HepG2 (cell line): ENCODE measurements around the gene DNAJB12. TPM values are rescaled to one million over a fixed set of nuclear protein-coding genes. Genes with fewer than 3 reads are reported as not detected.

Source experiments
- ATAD3A ChIP-seq: sonication (generic); formaldehyde crosslinking; IDR thresholded peaks from 2 replicates; pipeline ENCODE4 v1.4.0; 2020; ENCODE audit warnings: missing genetic modification reagents
- BRD4 ChIP-seq: sonication (generic); formaldehyde crosslinking; IDR thresholded peaks from 2 replicates; pipeline ENCODE4 v1.4.0; 2020; ENCODE audit warnings: missing genetic modification reagents
- DRAP1 ChIP-seq: IDR thresholded peaks from 2 replicates; pipeline ENCODE4 v1.6.1; 2016; ENCODE audit warnings: missing genetic modification reagents, missing compliant biosample characterization
- ELF1 ChIP-seq: sonication (generic); formaldehyde crosslinking; IDR thresholded peaks from 2 replicates; pipeline ENCODE4 v1.4.0; 2020; ENCODE audit warnings: missing genetic modification reagents
- FOXO1 ChIP-seq: sonication (generic); formaldehyde crosslinking; IDR thresholded peaks from 2 replicates; pipeline ENCODE4 v1.4.0; 2020; ENCODE audit warnings: missing genetic modification reagents
- KLF15 ChIP-seq: sonication (generic); formaldehyde crosslinking; IDR thresholded peaks from 2 replicates; pipeline ENCODE4 v1.8.1; 2023; ENCODE audit warnings: borderline replicate concordance, mild to moderate bottlenecking, inconsistent platforms, missing genetic modification reagents, mixed read lengths
- KLF9 ChIP-seq: IDR thresholded peaks from 2 replicates; pipeline ENCODE4 v1.6.1; 2016; ENCODE audit warnings: low read depth
- MEIS2 ChIP-seq: sonication (generic); formaldehyde crosslinking; IDR thresholded peaks from 2 replicates; pipeline ENCODE4 v1.9.0; 2021; ENCODE audit warnings: mild to moderate bottlenecking, missing genetic modification reagents
- MLXIP ChIP-seq: sonication (generic); formaldehyde crosslinking; IDR thresholded peaks from 2 replicates; pipeline ENCODE4 v1.9.0; 2021; ENCODE audit warnings: missing genetic modification reagents, borderline replicate concordance
- NR2F6 ChIP-seq, 2 experiments: IDR thresholded peaks; 2 replicates each; pipeline ENCODE4 v1.6.1; 2016; ENCODE audit warnings: antibody characterized with exemption in 1 of 2, mild to moderate bottlenecking in 1 of 2
- PHF8 ChIP-seq: sonication (generic); formaldehyde crosslinking; IDR thresholded peaks from 2 replicates; pipeline ENCODE4 v1.5.0; 2020; ENCODE audit warnings: missing genetic modification reagents
- PITX1 ChIP-seq: sonication (generic); formaldehyde crosslinking; IDR thresholded peaks from 2 replicates; pipeline ENCODE4 v1.5.1; 2020; ENCODE audit warnings: mild to moderate bottlenecking, missing genetic modification reagents
- RELA ChIP-seq: sonication (generic); formaldehyde crosslinking; IDR thresholded peaks from 2 replicates; pipeline ENCODE4 v1.4.0; 2020; ENCODE audit warnings: missing genetic modification reagents
- RFX1 ChIP-seq: fragments of 450-650 bp; IDR thresholded peaks from 2 replicates; pipeline ENCODE4 v1.6.1; 2017
- RXRA ChIP-seq: sonication (generic); formaldehyde crosslinking; IDR thresholded peaks from 2 replicates; pipeline ENCODE4 v1.5.1; 2020; ENCODE audit warnings: missing genetic modification reagents
- SOX13 ChIP-seq, 3 experiments: fragments of 450-650 bp in 1 of 3; sonication (generic) in 1 of 3; formaldehyde crosslinking in 1 of 3; IDR thresholded peaks in 2 of 3; conservative IDR thresholded peaks in 1 of 3; 2 replicates each; pipeline versions ENCODE4 v1.5.0 to v1.6.1; 2016 to 2020; ENCODE audit warnings: antibody characterized with exemption in 1 of 3, mild to moderate bottlenecking in 1 of 3, missing compliant biosample characterization in 1 of 3, missing genetic modification reagents in 1 of 3, moderate library complexity in 1 of 3
- SSRP1 ChIP-seq: IDR thresholded peaks from 2 replicates; pipeline ENCODE4 v1.6.1; 2016; ENCODE audit warnings: control low read depth
- TMF1 ChIP-seq: sonication (generic); formaldehyde crosslinking; IDR thresholded peaks from 2 replicates; pipeline ENCODE4 v1.8.1; 2022; ENCODE audit warnings: low read depth, missing genetic modification reagents
- TOPORS ChIP-seq: sonication (generic); formaldehyde crosslinking; IDR thresholded peaks from 2 replicates; pipeline ENCODE4 v1.8.0; 2023; ENCODE audit warnings: mild to moderate bottlenecking, missing genetic modification reagents
- ZBTB1 ChIP-seq: sonication (generic); formaldehyde crosslinking; IDR thresholded peaks from 2 replicates; pipeline ENCODE4 v1.4.0; 2020; ENCODE audit warnings: missing genetic modification reagents, borderline replicate concordance
- ZFX ChIP-seq: sonication (generic); formaldehyde crosslinking; IDR thresholded peaks from 2 replicates; pipeline ENCODE4 v1.4.0; 2020; ENCODE audit warnings: mild to moderate bottlenecking, low read depth, missing genetic modification reagents, moderate library complexity
- ZNF12 ChIP-seq: sonication (generic); formaldehyde crosslinking; IDR thresholded peaks from 2 replicates; pipeline ENCODE4 v1.5.0; 2020; ENCODE audit warnings: missing genetic modification reagents
- ZNF205 ChIP-seq: IDR thresholded peaks from 2 replicates; pipeline ENCODE4 v1.6.1; 2018; ENCODE audit warnings: missing biosample characterization, missing genetic modification reagents
- ZNF225 ChIP-seq: sonication (generic); formaldehyde crosslinking; IDR thresholded peaks from 2 replicates; pipeline ENCODE4 v1.4.0; 2020; ENCODE audit warnings: mild to moderate bottlenecking, missing genetic modification reagents
- ZNF746 ChIP-seq: sonication (generic); formaldehyde crosslinking; IDR thresholded peaks from 2 replicates; pipeline ENCODE4 v1.8.0; 2022; ENCODE audit warnings: mild to moderate bottlenecking, missing genetic modification reagents
- ZSCAN31 ChIP-seq: sonication (generic); formaldehyde crosslinking; IDR thresholded peaks from 2 replicates; pipeline ENCODE4 v1.5.0; 2020; ENCODE audit warnings: low read depth, mild to moderate bottlenecking, missing genetic modification reagents
- polyA plus RNA-seq, 8 experiments: library from polyadenylated mRNA; depleted of rRNA in 3 of 8; stranded (reverse) in 7 of 8; unstranded in 1 of 8; fragments of >200 nt; fragmentation: Illumina TruSeq in 4 of 8; extraction: Trizol in 4 of 8; gene quantifications; 2 replicates each; pipeline versions ENCODE4 v1.2.1 to v1.2.3, GENCODE V29; 2011 to 2016; ENCODE audit warnings: low read depth in 4 of 8, missing spikeins in 1 of 8, mixed read lengths in 1 of 8; ENCODE audit not compliant: insufficient read depth in 1 of 8
- total RNA-seq, 5 experiments: library from RNA; depleted of rRNA; stranded (reverse); fragments of >200 nt; fragmentation: Illumina TruSeq; extraction: Trizol; gene quantifications; 2 replicates each; pipeline ENCODE4 v1.2.3, GENCODE V29; 2016; ENCODE audit warnings: low read depth in 1 of 5
- TF ChIP-seq, protein P1 (sequence below): sonication (generic); formaldehyde crosslinking; IDR thresholded peaks from 2 replicates; pipeline ENCODE4 v1.4.0; 2020; ENCODE audit warnings: mild to moderate bottlenecking, low read depth, missing genetic modification reagents

Gene DNAJB12
- total and polyA plus RNA-seq, 2 of the 13 experiments (the other 11 are each of a cell fraction or from before 2014, with no cell fraction given) = 10.8 to 18.2 TPM

DNA sequence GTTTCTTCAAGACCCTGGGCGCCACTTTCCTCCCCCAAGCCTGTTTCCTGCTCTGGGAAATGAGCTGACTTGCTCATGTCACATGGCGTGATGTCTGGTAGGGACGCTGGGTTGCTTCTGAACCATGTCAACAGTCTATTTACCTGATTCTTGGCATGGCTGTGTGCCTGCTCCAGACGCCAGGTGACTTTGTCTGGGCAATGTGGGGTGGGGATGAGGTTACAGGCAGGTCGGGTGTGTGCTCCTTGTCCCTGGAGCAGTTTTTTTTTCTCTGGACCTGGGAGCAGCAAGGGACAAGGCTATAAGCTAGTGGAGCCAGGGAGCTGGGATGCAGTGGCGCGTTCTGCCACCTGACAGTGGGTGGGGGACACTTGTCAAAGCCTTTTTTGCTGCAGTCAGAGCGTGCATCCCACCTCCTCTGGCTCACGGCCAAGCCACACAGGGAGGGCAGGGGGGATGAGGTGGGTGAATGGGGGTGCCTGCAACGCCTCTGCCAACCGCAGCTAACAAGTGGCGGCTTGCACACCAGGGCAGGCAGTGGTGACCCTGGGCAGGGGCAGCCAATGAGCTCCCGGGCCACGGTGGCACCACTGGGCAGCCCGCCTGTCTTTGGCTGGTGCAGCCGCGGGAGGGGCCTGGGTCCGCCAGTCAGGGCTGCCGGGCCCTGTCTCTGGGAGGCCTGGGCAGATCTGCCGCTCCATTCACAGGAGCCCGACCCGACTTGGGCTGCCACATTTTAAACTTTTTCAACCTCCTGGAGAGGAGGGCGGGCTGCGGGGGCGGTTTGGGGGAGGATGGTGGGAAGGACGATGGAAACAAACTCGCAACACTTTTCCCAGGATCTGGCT lies 22.9 kb downstream of the DNAJB12 start (continued):
- TF ChIP-seq ZNF746 (CRISPR knock-in tag) = peak; percentile 83
- TF ChIP-seq BRD4 = no peak
- TF ChIP-seq ZFX = 0 out of 2 replicates have a peak, but pooled peaks have one; percentile 49
- no peak; the same call in 1 of the 2 replicates for TF ChIP-seq NR2F6 (IDR thresholded peaks at IDR 0.05)
- peak; percentile 78 for TF ChIP-seq NR2F6 (CRISPR knock-in tag; IDR thresholded peaks at IDR 0.05)
- TF ChIP-seq ZBTB1 (CRISPR knock-in tag) = no peak
- TF ChIP-seq FOXO1 (CRISPR knock-in tag) = no peak
- no peak for TF ChIP-seq RELA (CRISPR knock-in tag)
- no peak for TF ChIP-seq KLF9
- TF ChIP-seq MLXIP = no peak
- no peak for TF ChIP-seq ZSCAN31 (CRISPR knock-in tag)
- no peak for TF ChIP-seq PHF8
- no peak; the same call in 1 of the 2 replicates for TF ChIP-seq SSRP1 (CRISPR knock-in tag)
- TF ChIP-seq DRAP1 (CRISPR knock-in tag) = peak; percentile 73
- no peak for TF ChIP-seq KLF15
- no peak for TF ChIP-seq MEIS2 (CRISPR knock-in tag)
- TF ChIP-seq SOX13 (IDR thresholded peaks at IDR 0.05) = 0 out of 2 replicates have a peak, but pooled peaks have one; percentile 11
- TF ChIP-seq SOX13 (CRISPR knock-in tag; conservative IDR thresholded peaks at IDR 0.05 in 1 of 2, IDR thresholded peaks at IDR 0.05 in 1 of 2) = peak in 1 of 2 experiments; percentile 37; a peak in 1 of 4 replicates
- TF ChIP-seq TMF1 (CRISPR knock-in tag) = no peak
- TF ChIP-seq ZNF12 (CRISPR knock-in tag) = no peak
- TF ChIP-seq, protein P1, sequence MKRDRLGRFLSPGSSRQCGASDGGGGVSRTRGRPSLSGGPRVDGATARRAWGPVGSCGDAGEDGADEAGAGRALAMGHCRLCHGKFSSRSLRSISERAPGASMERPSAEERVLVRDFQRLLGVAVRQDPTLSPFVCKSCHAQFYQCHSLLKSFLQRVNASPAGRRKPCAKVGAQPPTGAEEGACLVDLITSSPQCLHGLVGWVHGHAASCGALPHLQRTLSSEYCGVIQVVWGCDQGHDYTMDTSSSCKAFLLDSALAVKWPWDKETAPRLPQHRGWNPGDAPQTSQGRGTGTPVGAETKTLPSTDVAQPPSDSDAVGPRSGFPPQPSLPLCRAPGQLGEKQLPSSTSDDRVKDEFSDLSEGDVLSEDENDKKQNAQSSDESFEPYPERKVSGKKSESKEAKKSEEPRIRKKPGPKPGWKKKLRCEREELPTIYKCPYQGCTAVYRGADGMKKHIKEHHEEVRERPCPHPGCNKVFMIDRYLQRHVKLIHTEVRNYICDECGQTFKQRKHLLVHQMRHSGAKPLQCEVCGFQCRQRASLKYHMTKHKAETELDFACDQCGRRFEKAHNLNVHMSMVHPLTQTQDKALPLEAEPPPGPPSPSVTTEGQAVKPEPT (CRISPR knock-in tag) = no peak
- TF ChIP-seq ATAD3A (CRISPR knock-in tag) = no peak
- peak; percentile 51; the same call in 1 of the 2 replicates for TF ChIP-seq PITX1 (CRISPR knock-in tag)
- TF ChIP-seq ZNF205 (CRISPR knock-in tag) = no peak
- TF ChIP-seq ZNF225 = no peak
- no peak for TF ChIP-seq TOPORS (CRISPR knock-in tag)
- no peak for TF ChIP-seq ELF1 (CRISPR knock-in tag)
- no peak for TF ChIP-seq RFX1
- peak; percentile 37; the same call in 1 of the 2 replicates for TF ChIP-seq RXRA (CRISPR knock-in tag)
